Activated T-helper 1 cell treated with anti-CD3 and anti-CD28 coated beads, Interleukin-12 subunit alpha, Interleukin-12 subunit beta, Interleukin-2, Interleukin-4 antibody, amounts not matched to agents 30 ng/mL and 10 ng/mL and 1 ng/mL, durations not matched to agents 14 hours and 24 hours and 36 hours (primary cell): ENCODE measurements around the gene VPS13C. TPM values are rescaled to one million over a fixed set of nuclear protein-coding genes. Genes with fewer than 3 reads are reported as not detected.

Experiments used
- DNase-seq: peaks from one replicate; pipeline ENCODE4 v3.0.0; 2021; ENCODE audit warnings: low spot score
- H3K27ac Mint-ChIP-seq: one replicate; pipeline ENCODE4 v1.8.0; 2021; ENCODE audit warnings: mild to moderate bottlenecking, mixed read lengths
- H3K27me3 Mint-ChIP-seq: one replicate; pipeline ENCODE4 v1.8.0; 2022; ENCODE audit warnings: mild to moderate bottlenecking, moderate library complexity, mixed read lengths; ENCODE audit not compliant: insufficient read depth
- H3K36me3 Mint-ChIP-seq: one replicate; pipeline ENCODE4 v1.8.0; 2021; ENCODE audit warnings: low read depth, mixed read lengths
- H3K4me1 Mint-ChIP-seq: one replicate; pipeline ENCODE4 v1.8.0; 2021; ENCODE audit warnings: low read depth, mixed read lengths
- H3K4me3 Mint-ChIP-seq: one replicate; pipeline ENCODE4 v1.8.0; 2021; ENCODE audit warnings: mild to moderate bottlenecking, moderate library complexity, mixed read lengths
- H3K9me3 Mint-ChIP-seq: one replicate; pipeline ENCODE4 v1.8.0; 2021; ENCODE audit warnings: mixed read lengths
- intact Hi-C: fragments of 100-400 bp; cut with micrococcal nuclease; formaldehyde crosslinking; loops from one replicate; pipeline ENCODE4 v1.15.1; 2024
- total RNA-seq: library from RNA; stranded (reverse); gene quantifications from 2 replicates; pipeline ENCODE4 v1.2.3, GENCODE V29; 2022

VPS13C gene, protein sequence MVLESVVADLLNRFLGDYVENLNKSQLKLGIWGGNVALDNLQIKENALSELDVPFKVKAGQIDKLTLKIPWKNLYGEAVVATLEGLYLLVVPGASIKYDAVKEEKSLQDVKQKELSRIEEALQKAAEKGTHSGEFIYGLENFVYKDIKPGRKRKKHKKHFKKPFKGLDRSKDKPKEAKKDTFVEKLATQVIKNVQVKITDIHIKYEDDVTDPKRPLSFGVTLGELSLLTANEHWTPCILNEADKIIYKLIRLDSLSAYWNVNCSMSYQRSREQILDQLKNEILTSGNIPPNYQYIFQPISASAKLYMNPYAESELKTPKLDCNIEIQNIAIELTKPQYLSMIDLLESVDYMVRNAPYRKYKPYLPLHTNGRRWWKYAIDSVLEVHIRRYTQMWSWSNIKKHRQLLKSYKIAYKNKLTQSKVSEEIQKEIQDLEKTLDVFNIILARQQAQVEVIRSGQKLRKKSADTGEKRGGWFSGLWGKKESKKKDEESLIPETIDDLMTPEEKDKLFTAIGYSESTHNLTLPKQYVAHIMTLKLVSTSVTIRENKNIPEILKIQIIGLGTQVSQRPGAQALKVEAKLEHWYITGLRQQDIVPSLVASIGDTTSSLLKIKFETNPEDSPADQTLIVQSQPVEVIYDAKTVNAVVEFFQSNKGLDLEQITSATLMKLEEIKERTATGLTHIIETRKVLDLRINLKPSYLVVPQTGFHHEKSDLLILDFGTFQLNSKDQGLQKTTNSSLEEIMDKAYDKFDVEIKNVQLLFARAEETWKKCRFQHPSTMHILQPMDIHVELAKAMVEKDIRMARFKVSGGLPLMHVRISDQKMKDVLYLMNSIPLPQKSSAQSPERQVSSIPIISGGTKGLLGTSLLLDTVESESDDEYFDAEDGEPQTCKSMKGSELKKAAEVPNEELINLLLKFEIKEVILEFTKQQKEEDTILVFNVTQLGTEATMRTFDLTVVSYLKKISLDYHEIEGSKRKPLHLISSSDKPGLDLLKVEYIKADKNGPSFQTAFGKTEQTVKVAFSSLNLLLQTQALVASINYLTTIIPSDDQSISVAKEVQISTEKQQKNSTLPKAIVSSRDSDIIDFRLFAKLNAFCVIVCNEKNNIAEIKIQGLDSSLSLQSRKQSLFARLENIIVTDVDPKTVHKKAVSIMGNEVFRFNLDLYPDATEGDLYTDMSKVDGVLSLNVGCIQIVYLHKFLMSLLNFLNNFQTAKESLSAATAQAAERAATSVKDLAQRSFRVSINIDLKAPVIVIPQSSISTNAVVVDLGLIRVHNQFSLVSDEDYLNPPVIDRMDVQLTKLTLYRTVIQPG (N-terminal part only)
- total RNA-seq, result 50.4 and 52.7 TPM in 2 replicates

DNA sequence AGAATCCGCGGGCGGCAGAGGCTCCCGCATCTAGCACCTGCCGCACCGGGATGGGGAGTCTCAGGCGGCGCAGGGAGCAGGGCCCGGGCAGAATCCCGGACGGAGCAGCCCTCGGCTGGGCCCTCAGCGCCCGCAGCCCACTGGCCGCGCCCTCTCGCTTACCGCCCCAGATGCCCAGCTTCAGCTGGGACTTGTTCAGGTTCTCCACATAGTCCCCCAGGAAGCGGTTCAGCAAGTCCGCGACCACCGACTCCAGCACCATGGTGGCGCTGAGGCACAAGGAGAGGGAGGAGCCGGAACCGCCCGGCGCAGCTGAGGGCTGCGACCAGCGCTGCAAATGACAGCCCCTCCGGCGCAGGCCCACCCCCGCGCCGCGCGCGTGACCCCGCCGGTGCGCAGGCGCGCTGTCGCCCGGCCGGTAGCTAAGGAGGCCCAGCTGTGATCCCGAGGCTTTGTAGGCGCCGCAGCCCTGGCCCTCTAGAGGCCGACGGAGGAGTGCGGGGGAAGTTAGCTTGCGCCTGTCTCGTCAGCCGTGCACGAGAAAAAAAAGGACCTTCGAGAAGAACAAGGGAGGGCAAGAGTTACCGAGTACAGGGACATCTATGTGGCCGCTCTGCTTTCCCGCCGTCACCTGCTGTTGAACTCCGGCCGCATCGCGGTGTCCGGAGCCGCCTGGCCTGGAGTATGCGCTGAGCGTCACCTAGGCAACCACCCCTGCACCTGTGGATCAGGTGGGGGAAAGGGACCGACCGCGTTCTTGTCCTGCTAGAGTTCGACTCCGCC is at the start of gene VPS13C:
TSS of gene VPS13C (minus strand) at position 335 of the 783 bp plus-strand sequence. CDS start at position 262, 73 bp downstream.
- Mint-ChIP-seq H3K4me3 (peak within 1 kb of the TSS; percentile 98), H3K27ac (peak within 1 kb of the TSS; percentile 100), H3K27me3 (peaks cover 10% of the 10 kb centered on the region), H3K4me1 (peaks cover 47% of the 10 kb centered on the region), H3K9me3 (no peaks in the 10 kb centered on the region), H3K36me3 (peaks cover 12% of the 10 kb centered on the region)
- peak; percentile 93 for DNase-seq
- intact Hi-C loops, result loop anchor here (1.0 to 5.0 kb wide), 3 partner anchors 8 to 330 kb away; partner anchors contain the start of gene TLN2

- intact Hi-C loops, result no loop called here
- Mint-ChIP-seq H3K36me3 (no peaks in the 10 kb centered on the region), H3K27me3 (no peaks in the 10 kb centered on the region), H3K27ac (no peak overlapping the region), H3K4me3 (no peak overlapping the region), H3K9me3 (no peaks in the 10 kb centered on the region), H3K4me1 (peaks cover 13% of the 10 kb centered on the region)
- no peak for DNase-seq
These were observed 49.2 kb upstream of the VPS13C start for GRCh38 chr15:62109437-62109836.

- Mint-ChIP-seq H3K9me3 (no peaks in the 10 kb centered on the region), H3K36me3 (no peaks in the 10 kb centered on the region), H3K4me3 (no peak overlapping the region), H3K27ac (no peak overlapping the region), H3K4me1 (peaks cover 13% of the 10 kb centered on the region), H3K27me3 (no peaks in the 10 kb centered on the region)
- intact Hi-C loops, result no loop called here
- no peak for DNase-seq
These were observed 48.2 kb upstream of the VPS13C start for GRCh38 chr15:62108411-62108810.

DNA sequence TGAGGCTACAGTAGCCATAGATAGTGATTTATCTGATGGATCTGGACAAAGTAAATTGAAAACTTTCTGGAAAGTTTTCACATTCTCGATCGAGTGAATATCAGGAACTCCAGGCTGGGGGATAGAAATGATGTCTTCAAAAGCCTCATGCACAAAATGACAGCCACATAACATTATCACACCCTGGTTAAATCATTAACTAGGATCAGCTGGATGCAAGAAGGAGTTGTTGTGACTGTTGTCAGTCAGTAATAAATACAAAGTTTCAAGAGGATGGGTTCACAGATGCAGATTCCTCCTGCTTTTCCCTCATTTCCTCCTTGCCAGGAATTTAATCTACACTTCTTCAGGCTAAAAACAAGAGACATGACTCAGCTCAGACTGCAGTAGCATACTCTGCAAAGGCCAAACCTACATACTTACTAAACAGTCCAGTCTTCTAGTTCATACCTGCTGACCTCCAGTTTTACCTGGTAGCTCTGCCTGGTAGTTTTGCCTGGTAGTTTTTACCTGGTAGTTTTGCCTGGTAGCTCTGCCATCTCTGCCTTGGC is 47.4 kb upstream of the VPS13C start:
- Mint-ChIP-seq H3K9me3 (no peaks in the 10 kb centered on the region), H3K27ac (no peak overlapping the region), H3K4me1 (peaks cover 13% of the 10 kb centered on the region), H3K36me3 (no peaks in the 10 kb centered on the region), H3K4me3 (no peak overlapping the region), H3K27me3 (no peaks in the 10 kb centered on the region)
- no peak for DNase-seq
- intact Hi-C loops, result no loop called here

DNA sequence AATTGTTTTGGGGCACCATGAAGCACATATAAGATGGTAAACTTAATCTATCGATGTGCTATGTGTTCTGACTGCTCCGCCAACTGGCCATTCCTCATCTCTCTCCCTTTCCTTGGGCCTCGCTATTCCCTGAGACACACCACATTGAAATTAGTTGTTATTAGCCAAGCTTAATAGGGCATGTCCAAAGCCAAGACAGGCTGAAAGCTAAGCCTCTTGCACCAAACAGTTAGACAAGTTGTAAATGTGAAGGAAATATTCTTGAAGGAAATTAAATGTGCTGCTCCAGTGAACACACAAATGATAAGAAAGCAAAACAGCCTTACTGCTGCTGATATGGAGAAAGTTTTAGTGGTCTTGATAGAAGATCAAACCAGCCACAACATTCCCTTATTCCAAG is 45.8 kb upstream of the VPS13C start:
- no peaks in the 10 kb centered on the region for H3K9me3 Mint-ChIP-seq
- no peak for DNase-seq
- H3K27ac Mint-ChIP-seq, result no peak overlapping the region
- H3K4me3 Mint-ChIP-seq, result no peak overlapping the region
- intact Hi-C loops, result no loop called here
- no peaks in the 10 kb centered on the region for H3K36me3 Mint-ChIP-seq
- peaks cover 12% of the 10 kb centered on the region for H3K4me1 Mint-ChIP-seq
- peaks cover 3% of the 10 kb centered on the region for H3K27me3 Mint-ChIP-seq

- no peak overlapping the region for H3K27ac Mint-ChIP-seq
- H3K4me3 Mint-ChIP-seq, result no peak overlapping the region
- H3K4me1 Mint-ChIP-seq, result peaks cover 5% of the 10 kb centered on the region
- no peaks in the 10 kb centered on the region for H3K9me3 Mint-ChIP-seq
- intact Hi-C loops, result no loop called here
- DNase-seq, result no peak
- peaks cover 3% of the 10 kb centered on the region for H3K27me3 Mint-ChIP-seq
- H3K36me3 Mint-ChIP-seq, result no peaks in the 10 kb centered on the region
These were observed 45.0 kb upstream of the VPS13C start for GRCh38 chr15:62105266-62105665.

GRCh38 chr15:62104846-62105245 is 44.6 kb upstream of the VPS13C start:
- H3K4me1 Mint-ChIP-seq, result peaks cover under 1% of the 10 kb centered on the region
- no peak overlapping the region for H3K4me3 Mint-ChIP-seq
- H3K27me3 Mint-ChIP-seq, result peaks cover 3% of the 10 kb centered on the region
- H3K27ac Mint-ChIP-seq, result no peak overlapping the region
- DNase-seq, result no peak
- no peaks in the 10 kb centered on the region for H3K36me3 Mint-ChIP-seq
- H3K9me3 Mint-ChIP-seq, result no peaks in the 10 kb centered on the region
- intact Hi-C loops, result no loop called here

- no peaks in the 10 kb centered on the region for H3K9me3 Mint-ChIP-seq
These were observed 44.2 kb upstream of the VPS13C start for GRCh38 chr15:62104401-62104800.

GRCh38 chr15:62103431-62103830 is 43.2 kb upstream of the VPS13C start:
- Mint-ChIP-seq H3K27me3 (peaks cover 6% of the 10 kb centered on the region), H3K36me3 (no peaks in the 10 kb centered on the region), H3K27ac (no peak overlapping the region), H3K4me3 (no peak overlapping the region), H3K4me1 (no peaks in the 10 kb centered on the region), H3K9me3 (no peaks in the 10 kb centered on the region)
- no peak for DNase-seq
- intact Hi-C loops, result no loop called here

More at GRCh38 chr15:62104401-62104800, 44.2 kb upstream of the VPS13C start:
- intact Hi-C loops, result no loop called here
- no peak overlapping the region for H3K4me3 Mint-ChIP-seq
- no peaks in the 10 kb centered on the region for H3K4me1 Mint-ChIP-seq
- DNase-seq, result no peak
- no peaks in the 10 kb centered on the region for H3K36me3 Mint-ChIP-seq
- H3K27me3 Mint-ChIP-seq, result peaks cover 3% of the 10 kb centered on the region
- no peak overlapping the region for H3K27ac Mint-ChIP-seq

GRCh38 chr15:62099094-62099601 is 38.9 kb upstream of the VPS13C start:
- Mint-ChIP-seq H3K4me3 (no peak overlapping the region), H3K9me3 (no peaks in the 10 kb centered on the region), H3K27me3 (peaks cover 6% of the 10 kb centered on the region), H3K27ac (no peak overlapping the region), H3K4me1 (no peaks in the 10 kb centered on the region), H3K36me3 (no peaks in the 10 kb centered on the region)
- no peak for DNase-seq
- intact Hi-C loops, result no loop called here

DNA sequence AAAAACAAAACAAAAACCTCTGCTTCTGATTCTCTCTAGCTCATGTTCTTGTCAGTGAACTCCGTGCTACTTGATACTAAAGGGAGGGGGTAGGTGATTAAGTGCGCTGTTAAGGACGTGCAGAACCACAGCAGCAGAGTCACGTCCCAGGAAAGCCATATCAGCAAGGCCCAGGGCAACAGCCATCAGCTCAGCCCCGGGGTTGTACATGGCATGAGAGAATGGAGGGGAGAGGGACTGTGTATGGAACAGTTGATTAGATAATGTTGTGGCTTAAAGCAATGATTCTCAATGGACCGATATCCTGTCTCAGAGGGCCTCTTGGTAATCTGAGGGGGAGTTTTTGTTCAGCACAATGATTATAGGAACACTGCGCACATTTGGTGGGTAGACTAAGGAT is 34.1 kb upstream of the VPS13C start:
- Mint-ChIP-seq H3K27ac (no peak overlapping the region), H3K36me3 (no peaks in the 10 kb centered on the region), H3K27me3 (peaks cover 4% of the 10 kb centered on the region), H3K9me3 (no peaks in the 10 kb centered on the region), H3K4me1 (no peaks in the 10 kb centered on the region), H3K4me3 (no peak overlapping the region)
- DNase-seq, result no peak
- intact Hi-C loops, result no loop called here
